ENCODE results near the gene CNTNAP2. TPM values are rescaled to one million over a fixed set of nuclear protein-coding genes. Genes with fewer than 3 reads are reported as not detected.

The CNTNAP2 gene
- total RNA-seq, 2 experiments from 2014 or later = not detected

DNA sequence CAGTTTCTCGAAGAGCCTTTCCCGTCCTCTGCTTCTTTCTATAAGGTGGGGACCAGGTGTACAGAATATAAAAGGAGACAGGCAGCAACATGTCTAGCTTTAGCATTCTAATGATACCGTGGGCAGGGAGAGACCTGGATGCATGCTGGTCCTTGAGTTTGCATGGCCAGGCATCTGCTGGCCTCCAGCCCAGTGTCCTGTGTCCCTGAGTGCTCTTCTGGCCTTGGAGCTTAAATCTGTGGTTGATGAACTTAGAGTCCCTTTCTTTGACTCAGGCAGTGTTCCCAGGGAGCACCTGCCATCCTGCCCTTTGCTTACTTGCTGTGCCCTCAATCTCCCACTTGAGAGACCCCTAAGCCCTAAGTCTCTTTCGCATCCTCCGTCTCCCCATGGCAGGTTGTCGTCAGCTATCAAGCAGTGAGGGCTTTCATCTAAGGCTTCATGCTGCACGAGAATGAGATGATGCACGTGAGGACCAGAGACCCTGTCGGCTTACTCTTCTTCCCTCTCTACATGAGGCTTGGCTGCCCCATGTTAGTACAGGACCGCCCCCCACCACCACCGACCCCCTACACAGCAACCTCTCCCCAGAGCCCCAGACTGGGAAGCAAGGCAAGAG lies 2160.6 kb downstream of the CNTNAP2 start:
- intact Hi-C loops (cut with DNase I, micrococcal nuclease) = no loop called here
- DNase-seq (no peak), ATAC-seq (ENCODE audit: poor library complexity) (no peak)
- Mint-ChIP-seq H3K9me3 (no peaks in the 10 kb centered on the region), H3K4me1 (ENCODE audit: low read depth) (no peaks in the 10 kb centered on the region), H3K27me3 (peaks cover 39% of the 10 kb centered on the region), H3K27ac (no peak overlapping the region), H3K4me3 (no peak overlapping the region), H3K36me3 (ENCODE audit: low read depth) (no peaks in the 10 kb centered on the region)
- Histone ChIP-seq H3K4me3 (ENCODE audit: low read length) (no peak overlapping the region), H3K36me3 (ENCODE audit: insufficient read depth, low read length) (no peaks in the 10 kb centered on the region), H3K9me3 (ENCODE audit: control insufficient read depth in 1 of 2, insufficient read depth in 1 of 2, low read length in 2 of 2) (no peaks in the 10 kb centered on the region), H3K27ac (ENCODE audit: low read depth in 1 of 2, low read length in 2 of 2) (no peak overlapping the region), H3K27me3 (ENCODE audit: control insufficient read depth in 1 of 2, insufficient read depth in 2 of 2, low read length in 2 of 2) (peaks cover 4 to 9% of the 10 kb centered on the region in 2 experiments), H3K4me1 (ENCODE audit: insufficient read depth, low read length) (peaks cover 4% of the 10 kb centered on the region)
- TF ChIP-seq, protein P1, sequence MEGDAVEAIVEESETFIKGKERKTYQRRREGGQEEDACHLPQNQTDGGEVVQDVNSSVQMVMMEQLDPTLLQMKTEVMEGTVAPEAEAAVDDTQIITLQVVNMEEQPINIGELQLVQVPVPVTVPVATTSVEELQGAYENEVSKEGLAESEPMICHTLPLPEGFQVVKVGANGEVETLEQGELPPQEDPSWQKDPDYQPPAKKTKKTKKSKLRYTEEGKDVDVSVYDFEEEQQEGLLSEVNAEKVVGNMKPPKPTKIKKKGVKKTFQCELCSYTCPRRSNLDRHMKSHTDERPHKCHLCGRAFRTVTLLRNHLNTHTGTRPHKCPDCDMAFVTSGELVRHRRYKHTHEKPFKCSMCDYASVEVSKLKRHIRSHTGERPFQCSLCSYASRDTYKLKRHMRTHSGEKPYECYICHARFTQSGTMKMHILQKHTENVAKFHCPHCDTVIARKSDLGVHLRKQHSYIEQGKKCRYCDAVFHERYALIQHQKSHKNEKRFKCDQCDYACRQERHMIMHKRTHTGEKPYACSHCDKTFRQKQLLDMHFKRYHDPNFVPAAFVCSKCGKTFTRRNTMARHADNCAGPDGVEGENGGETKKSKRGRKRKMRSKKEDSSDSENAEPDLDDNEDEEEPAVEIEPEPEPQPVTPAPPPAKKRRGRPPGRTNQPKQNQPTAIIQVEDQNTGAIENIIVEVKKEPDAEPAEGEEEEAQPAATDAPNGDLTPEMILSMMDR (IDR thresholded peaks at IDR 0.05) = no peak
- ChIA-PET CTCF (no interaction called here), POLR2A (no interaction called here)

DNA sequence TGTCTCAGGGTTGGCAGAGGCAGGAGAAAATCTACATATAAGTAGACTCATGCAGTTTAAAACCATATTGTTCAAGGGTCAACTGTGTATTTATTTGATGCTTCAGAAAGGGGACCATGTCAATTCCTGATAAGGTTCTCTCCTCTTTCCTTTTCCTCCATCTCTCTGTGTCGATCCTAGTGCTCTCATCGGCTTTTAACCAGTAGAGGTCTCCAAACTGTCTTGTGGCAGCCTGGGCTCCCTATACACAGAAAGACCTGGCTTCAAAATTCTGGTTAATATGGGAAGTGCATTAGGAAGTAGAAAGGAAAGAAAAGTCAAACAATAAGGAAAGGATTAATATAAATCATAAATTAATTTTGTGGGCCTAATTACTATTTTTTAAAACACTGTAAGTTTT lies 2169.5 kb downstream of the CNTNAP2 start:
- no peaks in the 10 kb centered on the region for H3K9me3 Mint-ChIP-seq
- TF ChIP-seq, protein P1 (IDR thresholded peaks at IDR 0.05) = no peak
- no peak overlapping the region for H3K4me3 Mint-ChIP-seq
- H3K36me3 ChIP-seq (ENCODE audit: insufficient read depth, low read length) = no peaks in the 10 kb centered on the region
- ATAC-seq (ENCODE audit: poor library complexity) (no peak), DNase-seq (no peak)
- H3K4me3 ChIP-seq (ENCODE audit: low read length) = no peak overlapping the region
- no peaks in the 10 kb centered on the region for H3K4me1 Mint-ChIP-seq (ENCODE audit: low read depth)
- H3K4me1 ChIP-seq (ENCODE audit: insufficient read depth, low read length) = no peaks in the 10 kb centered on the region
- no peak overlapping the region for H3K27ac Mint-ChIP-seq
- H3K36me3 Mint-ChIP-seq (ENCODE audit: low read depth) = no peaks in the 10 kb centered on the region
- H3K27me3 ChIP-seq (ENCODE audit: control insufficient read depth in 1 of 2, insufficient read depth in 2 of 2, low read length in 2 of 2) = no peaks in the 10 kb centered on the region
- CTCF ChIA-PET = no interaction called here
- POLR2A ChIA-PET = no interaction called here
- no peaks in the 10 kb centered on the region for H3K27me3 Mint-ChIP-seq
- no peak overlapping the region for H3K27ac ChIP-seq (ENCODE audit: low read depth in 1 of 2, low read length in 2 of 2)
- intact Hi-C loops (cut with DNase I, micrococcal nuclease) = no loop called here
- no peaks in the 10 kb centered on the region for H3K9me3 ChIP-seq (ENCODE audit: control insufficient read depth in 1 of 2, insufficient read depth in 1 of 2, low read length in 2 of 2)

DNA sequence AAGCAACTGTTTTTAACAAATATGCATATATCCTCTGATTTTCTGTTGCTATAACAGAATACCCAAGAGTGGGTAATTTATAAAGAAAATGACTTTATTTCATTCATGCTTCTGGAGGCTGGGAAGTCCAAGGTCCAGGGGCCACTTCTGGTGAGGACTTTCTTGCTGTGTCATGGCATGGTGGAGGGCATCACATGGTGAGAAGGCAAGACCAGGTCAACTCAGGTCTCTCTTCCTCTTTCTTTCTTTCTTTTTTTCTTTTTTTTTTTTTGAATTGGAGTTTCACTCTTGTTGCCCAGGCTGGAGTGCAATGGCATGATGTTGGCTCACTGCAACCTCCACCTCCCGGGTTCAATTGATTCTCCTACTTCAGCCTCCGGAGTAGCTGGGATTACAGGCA lies 2170.9 kb downstream of the CNTNAP2 start:
- CTCF ChIA-PET = no interaction called here
- TF ChIP-seq, protein P1 (IDR thresholded peaks at IDR 0.05) = no peak
- no peak for ATAC-seq (ENCODE audit: poor library complexity)
- Histone ChIP-seq H3K4me3 (ENCODE audit: low read length) (no peak overlapping the region), H3K36me3 (ENCODE audit: insufficient read depth, low read length) (no peaks in the 10 kb centered on the region), H3K9me3 (ENCODE audit: control insufficient read depth in 1 of 2, insufficient read depth in 1 of 2, low read length in 2 of 2) (no peaks in the 10 kb centered on the region), H3K4me1 (ENCODE audit: insufficient read depth, low read length) (no peaks in the 10 kb centered on the region), H3K27me3 (ENCODE audit: control insufficient read depth in 1 of 2, insufficient read depth in 2 of 2, low read length in 2 of 2) (no peaks in the 10 kb centered on the region), H3K27ac (ENCODE audit: low read depth in 1 of 2, low read length in 2 of 2) (no peak overlapping the region)
- POLR2A ChIA-PET = no interaction called here
- Mint-ChIP-seq H3K27ac (no peak overlapping the region), H3K4me3 (no peak overlapping the region), H3K9me3 (no peaks in the 10 kb centered on the region), H3K27me3 (no peaks in the 10 kb centered on the region), H3K36me3 (ENCODE audit: low read depth) (no peaks in the 10 kb centered on the region), H3K4me1 (ENCODE audit: low read depth) (no peaks in the 10 kb centered on the region)
- intact Hi-C loops (cut with DNase I, micrococcal nuclease) = no loop called here
- DNase-seq = no peak

Data from CD4-positive, alpha-beta T cell (primary cell).